EH (cell line): ENCODE data around the gene ADCY9.
"Not testable (repeated sequence)": the region's sequence is repeated elsewhere in the genome, so short reads cannot be mapped to it uniquely, and the experiment has no call there.

Experiments used
- DNase-seq: peaks from one replicate; pipeline ENCODE4 v3.0.0-alpha.2; 2015; ENCODE audit warnings: low read depth

ADCY9 gene

DNA sequence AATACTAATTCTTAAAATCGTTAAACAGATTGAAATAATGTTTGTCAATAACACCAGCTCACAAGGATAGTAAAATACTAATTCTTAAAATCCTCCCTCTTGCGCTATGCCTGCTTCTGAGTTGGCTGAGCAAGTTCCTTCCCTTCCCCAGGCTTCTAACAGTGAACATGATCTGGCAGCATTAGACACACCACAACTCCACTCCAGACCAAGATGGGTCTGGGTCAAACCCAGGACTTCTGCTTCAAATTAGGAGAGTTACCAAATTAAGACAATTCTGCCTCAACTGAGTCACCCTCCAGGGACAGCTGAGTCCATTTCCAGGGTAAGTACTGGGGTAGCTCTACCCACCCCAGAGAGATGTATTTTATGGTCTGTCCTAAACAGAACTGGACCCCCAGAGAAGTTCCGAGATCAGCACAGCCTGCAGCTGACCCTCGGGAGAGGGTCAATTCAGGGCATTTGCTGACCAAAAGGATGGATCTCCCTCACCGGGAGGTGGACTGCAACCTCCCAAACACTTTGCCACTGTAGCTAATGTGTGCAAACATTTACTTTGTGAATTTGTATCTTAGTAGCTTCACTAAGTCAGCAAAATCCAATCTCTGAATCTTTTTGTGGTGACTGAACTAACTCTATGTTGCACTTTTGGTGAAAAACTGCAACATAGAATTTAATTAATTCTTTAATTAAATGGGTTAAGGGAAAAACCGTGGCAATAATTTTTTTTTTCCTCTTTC lies 48.8 kb downstream of the ADCY9 start:
- DNase-seq: peak; percentile 75

DNA sequence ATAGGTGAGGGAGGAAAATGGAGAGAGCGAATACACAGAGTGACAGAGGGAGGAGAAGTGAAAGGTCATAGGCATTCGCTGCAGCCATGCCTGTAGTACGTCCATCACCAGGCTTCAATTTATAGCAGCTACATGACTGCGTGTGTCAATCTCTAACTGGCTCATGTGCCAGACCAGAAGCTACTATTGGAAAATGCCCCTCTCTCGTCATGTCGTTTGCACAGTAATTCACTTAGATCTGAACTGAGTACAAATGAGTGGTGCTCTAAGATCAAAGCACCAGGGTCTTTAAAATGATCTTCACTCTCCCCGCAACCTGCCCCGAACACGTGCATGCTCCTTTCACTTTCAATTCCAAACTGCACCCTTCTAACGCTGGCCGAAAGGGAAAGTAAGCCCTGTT lies 51.3 kb downstream of the ADCY9 start:
- DNase-seq: no peak

DNA sequence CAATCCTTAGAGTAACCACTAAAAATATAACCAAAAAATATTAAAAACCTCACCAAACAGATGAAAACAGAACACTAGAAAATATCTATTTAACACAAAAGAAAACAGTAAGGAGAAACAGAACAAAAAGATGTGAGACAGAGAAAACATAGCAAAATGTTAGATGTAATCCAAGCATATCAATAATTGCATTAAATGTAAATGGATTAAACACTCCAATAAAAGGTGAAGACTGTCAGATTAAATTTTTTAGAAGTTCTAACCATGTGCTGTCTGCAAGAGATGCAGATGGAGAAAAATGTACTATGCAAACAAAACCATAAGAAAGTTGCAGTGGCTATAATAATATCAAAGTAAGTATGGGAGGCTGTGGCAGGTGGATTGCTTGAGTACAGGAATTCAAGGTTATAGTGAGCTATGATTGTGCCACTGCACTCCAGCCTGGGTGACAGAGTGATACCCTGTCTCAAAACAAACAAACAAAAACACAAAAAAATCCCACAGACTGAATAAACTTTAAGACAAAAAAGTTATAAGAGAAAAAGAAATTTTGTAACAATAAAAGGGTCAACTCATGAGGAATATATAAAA lies 53.9 kb downstream of the ADCY9 start:
- no peak for DNase-seq

DNA sequence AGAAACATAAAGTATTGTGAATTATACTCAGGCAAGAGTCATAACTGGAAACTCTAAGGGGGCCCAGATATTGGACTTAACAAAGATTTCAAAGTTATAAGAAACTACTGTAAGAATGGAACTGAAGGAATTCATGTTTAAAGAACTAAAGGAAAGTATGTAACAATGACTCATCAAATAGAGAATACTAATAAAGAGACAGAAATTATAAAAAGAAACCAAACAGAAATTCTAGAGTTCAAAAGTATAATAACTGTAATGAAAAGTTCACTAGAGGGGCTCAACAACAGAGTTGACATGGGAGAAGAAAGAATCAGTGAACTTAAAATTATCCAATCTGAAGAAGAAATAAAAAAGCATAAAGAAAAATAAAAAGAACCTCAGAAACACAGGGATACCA lies 55.4 kb downstream of the ADCY9 start:
- DNase-seq: peak; percentile 26

DNA sequence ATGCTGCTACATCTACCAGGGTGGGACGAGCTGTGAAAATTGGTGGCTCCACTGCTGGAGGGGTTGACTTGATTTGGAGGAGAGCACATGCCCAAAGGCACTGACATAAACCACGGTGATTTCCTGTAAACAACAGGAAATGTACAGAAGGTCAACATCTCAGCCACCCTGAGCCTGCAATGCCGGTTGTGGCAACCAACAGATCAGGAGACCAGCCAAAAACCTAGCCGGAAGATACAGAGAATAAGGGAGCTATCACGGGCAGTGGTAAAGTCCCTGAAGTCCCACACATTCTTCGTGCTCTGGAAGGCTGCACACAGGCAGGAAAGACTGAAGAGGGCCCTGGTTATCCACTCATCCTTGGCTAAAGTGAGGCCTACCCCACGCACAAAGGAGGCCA lies 56.2 kb downstream of the ADCY9 start:
- DNase-seq: no peak

DNA sequence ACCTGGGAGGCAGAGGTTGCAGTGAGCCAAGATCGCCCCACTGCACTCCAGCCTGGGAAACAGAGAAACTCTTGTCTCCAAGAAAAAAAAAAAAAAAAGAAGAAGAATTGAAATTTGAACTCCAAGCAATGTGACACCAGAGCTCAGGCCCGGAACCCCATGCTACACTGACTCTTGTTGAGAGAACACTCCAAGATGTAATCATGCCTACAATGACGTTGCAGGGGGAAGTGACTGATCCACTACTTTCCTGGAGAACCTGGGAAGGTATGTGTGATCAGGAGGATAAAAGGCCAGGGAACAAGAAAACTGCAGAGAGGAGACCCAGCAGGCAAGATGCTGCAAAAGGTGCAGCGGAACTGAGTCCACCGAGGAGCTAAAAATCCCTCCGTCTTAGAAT lies 57.9 kb downstream of the ADCY9 start:
- DNase-seq: no peak

DNA sequence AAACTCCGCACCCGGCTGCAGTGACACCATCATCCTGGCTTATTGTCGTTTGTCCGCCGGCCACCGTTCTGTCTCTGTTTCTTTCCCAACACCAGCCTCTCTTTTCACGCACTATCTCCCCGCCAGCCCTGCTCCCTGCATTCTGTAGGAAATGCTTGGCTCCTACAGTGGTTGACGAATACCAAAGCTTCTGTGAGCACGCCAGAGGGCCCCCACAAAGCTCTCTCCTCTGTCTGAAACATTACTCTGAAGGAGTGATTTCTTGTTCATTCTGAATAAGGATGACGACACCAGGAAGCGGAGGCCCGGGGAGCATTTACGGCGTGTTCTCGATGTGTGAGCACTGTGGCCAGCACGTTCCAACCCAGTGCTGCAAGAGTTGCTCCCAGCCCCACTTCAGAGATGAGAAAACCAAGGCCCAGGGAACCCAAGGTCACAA lies 58.8 kb downstream of the ADCY9 start:
- no peak for DNase-seq

DNA sequence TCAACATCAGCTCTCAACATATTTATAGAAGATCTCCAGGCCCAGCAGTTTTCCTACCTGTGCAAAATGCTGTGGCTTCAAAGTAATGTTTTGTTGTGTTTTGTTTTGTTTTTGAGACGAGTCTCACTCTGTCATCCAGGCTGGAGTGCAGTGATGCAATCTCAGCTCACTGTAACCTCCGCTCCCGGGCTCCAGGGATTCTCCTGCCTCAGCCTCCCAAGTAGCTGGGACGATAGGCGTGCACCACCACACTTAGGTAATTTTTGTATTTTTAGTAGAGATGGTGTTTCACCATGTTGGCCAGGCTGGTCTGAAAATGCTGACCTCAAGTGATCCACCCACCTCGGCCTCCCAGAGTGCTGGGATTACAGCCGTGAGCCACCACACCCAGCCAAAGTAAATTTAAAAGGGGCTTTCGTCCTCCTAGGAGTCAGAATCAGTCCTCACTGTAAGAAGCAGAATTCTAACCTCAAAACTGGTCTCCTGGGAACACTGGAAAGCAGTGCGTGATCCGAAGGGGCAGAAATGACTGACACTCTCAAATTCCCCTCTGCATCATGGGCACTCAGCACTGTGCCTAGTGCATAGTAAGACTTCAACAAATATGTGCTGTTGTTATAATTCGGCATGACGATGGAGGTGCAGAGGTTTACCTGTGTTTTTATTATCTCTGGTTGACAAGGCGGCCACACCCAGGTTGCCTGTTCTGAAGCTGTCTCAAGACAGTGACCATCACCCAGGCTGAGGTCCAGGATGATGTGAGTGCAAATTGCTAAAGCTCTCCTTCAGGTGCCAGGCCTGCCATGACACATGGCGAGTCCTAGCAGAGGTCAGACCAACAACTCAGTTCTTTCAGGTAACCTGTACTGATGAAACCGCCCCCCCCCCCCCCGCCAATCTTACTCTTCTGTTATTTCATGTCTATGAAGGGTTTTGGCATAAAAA lies 59.8 kb downstream of the ADCY9 start:
- no peak for DNase-seq

DNA sequence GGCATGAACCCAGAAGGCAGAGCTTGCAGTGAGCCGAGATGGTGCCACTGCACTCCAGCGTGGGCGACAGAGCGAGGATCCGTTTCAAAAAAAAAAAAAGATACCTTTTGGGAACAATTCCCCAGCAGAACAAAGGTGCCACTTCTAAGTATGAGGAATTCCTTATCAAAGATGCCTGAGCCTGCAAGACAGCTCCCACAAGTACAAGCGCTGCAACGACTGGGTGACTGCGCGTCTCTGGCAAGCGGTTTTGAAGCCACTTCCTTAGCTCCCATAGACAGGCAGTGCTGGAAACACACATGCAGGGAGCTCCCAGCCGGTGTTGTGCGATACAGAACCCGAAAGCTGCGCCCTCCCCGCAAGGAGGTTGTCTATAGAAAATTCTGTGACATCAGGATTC lies 60.5 kb downstream of the ADCY9 start:
- DNase-seq: no peak

DNA sequence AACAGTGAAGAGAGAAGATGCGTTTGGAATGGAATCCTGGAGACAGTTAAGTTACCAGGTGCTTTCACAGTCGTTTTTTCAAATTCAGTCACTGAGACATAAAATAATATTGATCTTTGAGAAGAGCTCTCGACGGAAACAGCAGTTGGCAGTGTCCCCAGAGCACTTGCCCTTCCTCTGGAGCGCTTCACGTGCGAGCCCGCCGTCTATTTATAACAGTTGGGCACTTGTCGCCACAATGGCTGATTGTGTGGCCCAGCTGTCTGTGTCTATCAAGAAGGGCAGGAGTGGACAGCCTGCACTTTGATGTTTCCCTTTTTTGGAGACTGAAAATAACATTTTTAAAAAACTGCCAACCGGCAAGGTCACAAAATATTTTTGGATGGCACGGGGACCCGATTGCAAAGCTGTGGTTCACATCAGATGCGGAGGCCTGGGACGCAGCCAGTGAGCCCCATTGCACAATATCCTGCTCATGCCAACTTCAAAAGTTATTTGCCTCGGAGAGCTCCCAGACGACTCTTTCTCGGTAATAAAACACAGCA lies 62.9 kb downstream of the ADCY9 start:
- peak; percentile 71 for DNase-seq

DNA sequence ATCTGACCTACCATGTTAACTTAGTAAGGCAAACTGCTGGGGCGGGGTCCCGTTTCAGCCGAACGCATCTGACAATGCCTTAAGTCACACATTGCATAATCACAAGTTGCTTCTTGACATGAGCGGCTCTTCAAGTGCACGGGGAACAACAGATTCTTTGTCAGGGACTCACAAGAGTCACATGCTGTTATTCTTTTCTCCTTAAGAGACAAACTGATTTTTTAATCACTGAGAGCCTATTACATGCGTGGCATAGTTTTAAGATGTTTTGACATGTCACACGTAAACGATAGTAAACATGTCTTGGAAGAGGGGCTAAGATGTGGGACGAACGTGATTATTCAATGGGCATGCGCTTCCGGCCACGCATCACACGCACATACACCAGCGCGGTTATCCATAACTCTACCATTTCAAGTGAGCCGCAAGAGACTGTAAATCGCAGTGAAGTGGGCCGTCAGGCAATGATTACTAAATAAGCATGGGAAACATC lies 63.4 kb downstream of the ADCY9 start:
- DNase-seq: peak; percentile 85

DNA sequence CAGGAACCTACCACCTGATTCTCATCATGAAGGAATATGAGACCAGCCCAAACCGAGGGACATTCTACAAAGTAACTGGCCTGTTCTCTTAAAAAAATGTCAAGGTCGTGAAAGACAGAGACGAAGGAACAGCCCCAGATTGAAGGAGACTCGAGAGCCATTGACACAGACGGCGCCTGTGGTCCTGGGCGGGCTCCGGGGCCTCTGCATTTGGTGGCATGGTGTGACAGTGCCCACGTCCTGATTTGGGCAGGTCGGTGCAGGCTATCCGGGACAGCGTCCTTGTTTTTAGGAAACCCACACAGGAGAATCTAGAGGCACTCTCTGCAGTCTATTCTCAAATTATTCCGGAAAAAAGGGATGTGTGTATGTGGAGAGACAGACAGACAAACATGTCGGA lies 64.1 kb downstream of the ADCY9 start:
- DNase-seq: no peak

DNA sequence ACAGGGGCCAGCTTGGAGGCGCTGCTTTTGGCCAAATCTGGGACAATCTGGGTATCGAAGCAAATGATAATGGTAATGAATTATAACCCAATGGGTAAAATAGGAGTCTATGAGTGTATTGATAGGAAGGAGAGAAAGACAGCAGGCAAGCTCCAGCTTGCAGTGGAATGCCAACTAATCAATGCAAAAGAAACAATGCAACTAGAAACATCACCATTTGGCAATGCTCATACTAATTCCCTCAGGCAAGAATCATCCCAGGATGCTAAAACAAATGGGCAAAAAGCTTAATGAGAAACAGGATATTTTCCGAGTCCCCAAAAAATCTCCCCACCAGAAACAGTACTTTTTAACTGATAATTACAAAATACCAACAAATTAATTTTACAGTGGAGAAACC lies 64.7 kb downstream of the ADCY9 start:
- DNase-seq: peak; percentile 32

DNA sequence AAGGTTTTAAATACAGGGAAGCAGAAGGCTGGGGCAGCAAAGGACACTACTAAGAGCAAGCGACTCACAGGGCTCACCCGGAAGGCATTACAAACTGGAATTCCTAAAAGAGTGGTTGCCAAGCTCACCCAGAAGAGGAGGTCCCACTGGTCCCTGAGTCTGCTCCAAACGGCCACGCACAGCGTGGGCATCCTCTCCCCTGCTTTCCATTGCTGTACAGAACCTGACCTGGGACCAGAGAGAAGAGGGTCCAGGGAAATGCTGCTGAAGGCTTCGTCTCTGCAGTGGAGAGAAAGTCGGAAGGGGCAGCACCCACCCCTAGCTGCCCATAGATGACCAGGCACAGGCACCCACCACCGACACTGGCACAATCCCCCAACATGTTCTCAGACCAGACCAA lies 67.2 kb downstream of the ADCY9 start:
- peak; percentile 25 for DNase-seq

DNA sequence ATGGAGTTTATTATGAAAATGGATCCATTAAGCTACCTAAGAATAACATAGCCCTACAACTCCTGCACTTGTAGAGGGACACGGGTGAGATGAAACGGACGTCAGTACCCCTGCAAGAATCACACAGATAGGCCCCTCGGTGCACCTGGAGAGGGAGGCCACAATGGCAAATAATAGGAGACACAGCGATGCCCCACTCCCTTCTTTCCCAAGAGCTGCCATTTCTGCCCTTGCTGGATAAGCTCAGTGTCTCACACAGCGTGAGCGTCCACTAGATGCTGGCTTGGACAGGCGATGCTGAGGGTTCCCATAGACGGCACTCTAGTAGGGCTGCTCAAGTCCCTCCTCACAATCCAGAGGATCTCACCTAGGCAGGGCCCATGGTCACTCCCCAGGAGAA lies 67.8 kb downstream of the ADCY9 start:
- DNase-seq: no peak

DNA sequence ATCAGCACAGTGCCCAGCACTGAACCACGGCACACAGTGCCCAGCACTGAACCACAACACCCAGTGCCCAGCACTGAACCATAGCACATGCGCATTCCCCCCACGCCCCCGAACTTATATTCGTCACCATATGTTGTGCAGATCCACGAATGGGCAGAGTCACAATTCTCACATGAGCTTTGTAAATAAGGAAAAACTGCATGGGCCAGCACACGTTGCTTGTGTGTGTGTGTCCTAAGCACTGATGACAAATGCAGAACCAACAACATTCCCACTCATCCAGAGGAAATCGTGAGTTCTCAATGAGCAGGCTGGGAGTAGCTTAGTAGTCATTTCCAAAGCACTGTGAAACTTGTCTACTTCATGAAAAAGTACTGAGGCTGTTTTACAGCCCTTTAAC lies 70.0 kb downstream of the ADCY9 start:
- DNase-seq: no peak

DNA sequence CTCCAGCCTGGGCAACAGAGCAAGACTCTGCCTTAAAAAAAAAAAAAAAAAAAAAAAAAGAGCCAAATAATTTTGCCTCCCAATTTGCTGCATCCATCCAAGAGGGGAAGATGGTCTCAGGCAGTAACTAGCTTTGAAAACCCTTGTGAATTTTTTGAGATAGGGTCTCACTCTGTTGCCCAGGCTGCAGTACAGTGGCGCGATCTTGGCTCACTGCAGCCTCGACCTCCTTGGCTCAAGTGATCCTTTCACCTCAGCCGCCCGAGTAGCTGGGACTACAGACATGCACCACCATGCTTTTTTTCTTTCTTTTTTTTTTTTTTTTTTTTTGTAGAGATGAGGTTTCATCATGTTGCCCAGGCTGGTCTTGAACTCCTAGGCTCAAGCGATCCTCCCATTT lies 70.7 kb downstream of the ADCY9 start:
- not testable (repeated sequence) for DNase-seq

DNA sequence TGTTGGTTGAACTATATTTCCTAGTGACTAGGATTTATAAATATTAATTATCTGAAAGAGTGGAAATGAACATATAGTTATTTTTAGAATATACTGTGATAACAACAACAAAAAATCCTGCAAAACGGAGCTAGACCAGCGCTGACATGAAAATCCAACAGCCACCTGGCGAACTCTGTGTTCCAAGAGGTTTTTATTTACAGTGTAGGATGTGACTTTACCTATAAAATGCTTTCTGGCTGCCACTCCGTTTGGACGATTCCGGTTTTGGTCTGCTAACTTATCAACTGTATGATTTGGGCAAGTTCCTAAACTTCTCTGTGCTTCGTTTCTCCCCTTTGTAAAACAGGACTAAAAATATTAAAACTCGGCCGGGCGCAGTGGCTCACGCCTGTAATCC lies 73.7 kb downstream of the ADCY9 start:
- no peak for DNase-seq

DNA sequence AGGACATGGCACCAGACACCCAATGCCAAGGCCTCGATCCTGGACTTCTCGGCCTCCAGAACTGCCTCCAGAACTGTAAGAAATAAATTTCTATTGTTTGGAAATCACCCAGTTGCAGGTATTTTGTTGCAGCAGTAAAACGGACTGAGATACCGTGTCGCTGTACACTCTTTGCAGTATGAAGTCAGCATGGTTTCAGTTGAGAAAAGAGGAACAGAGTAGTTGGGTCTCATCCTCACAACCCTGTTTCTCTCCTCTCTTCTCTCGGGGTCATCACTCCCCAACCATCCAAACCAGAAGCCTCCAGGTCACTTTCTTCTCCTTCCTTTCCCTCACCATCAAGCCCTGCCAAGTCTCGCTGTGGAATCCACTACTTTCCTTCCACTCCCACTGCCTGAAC lies 77.8 kb downstream of the ADCY9 start:
- DNase-seq: no peak

DNA sequence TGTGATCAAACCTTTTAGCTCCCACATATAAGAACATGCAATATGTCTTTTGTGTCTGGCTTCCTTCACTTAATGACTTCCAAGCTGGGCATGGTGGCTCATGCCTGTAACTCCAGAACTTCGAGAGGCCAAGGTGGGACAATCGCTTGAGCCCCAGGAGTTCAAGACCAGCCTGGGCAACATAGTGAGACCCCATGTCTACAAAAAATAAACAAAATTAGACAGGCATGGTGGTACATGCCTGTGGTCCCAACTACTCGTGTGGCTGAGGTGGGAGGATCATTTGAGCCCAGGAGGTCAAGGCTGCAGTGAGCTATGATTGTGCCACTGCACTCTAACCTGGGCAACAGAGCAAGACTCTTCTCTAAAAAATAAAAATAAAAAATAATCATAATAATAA lies 79.3 kb downstream of the ADCY9 start:
- not testable (repeated sequence) for DNase-seq

DNA sequence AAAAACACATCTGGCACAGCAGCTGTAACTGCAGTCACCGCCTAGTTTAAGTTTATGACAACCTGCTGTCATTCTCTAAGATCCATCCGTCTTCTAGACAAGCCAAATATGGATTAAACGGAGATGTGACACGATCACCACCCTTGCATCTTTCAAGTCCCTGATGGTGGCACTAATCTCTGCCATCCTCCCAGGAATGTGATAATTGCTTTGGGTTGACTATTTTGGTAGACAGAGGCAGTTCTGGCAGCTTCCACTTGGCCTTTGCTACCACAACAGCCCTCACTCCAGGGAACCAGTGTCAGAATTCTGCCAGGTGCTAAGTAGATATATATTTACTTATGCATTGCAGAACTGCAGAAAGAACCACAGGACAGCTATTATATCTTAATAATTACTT lies 81.3 kb downstream of the ADCY9 start:
- DNase-seq: no peak

DNA sequence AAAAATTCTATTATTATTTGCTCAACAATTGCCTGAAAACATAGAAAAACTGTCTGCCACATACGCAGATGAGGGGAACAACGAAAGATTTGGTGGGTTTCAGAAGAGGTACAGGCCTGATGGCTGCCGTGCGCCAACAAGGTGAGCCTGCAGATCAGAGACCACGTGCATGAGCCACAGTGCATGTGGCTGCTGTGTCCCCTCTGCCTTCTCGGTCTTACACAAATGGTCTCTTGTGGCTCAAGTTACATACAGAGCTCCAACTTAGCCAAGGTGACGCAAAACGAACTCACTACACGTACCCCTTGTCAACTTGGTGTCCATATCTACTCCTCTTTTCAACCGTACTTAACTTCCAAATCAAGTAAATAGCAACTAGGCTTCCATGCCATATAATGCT lies 82.3 kb downstream of the ADCY9 start:
- no peak for DNase-seq
